Mucosa of rectum (tissue), 2 donors: ENCODE data around the gene ZC3H14.
"Not testable (repeated sequence)": the region's sequence is repeated elsewhere in the genome, so short reads cannot be mapped to it uniquely, and the experiment has no call there.

ENCODE experiments used
- H3K27ac ChIP-seq, 2 donors: one replicate each; pipeline ENCODE4 v1.7.0; 2013; ENCODE audit warnings: inconsistent platforms in 2 of 2, low read depth in 2 of 2, low read length in 2 of 2
- H3K27me3 ChIP-seq, 2 donors: one replicate each; pipeline ENCODE4 v1.7.0; 2013; ENCODE audit warnings: low read length in 2 of 2; ENCODE audit not compliant: control insufficient read depth in 2 of 2, insufficient read depth in 2 of 2
- H3K36me3 ChIP-seq, 2 donors: one replicate each; pipeline ENCODE4 v1.7.0; 2013; ENCODE audit warnings: low read length in 2 of 2; ENCODE audit not compliant: control insufficient read depth in 2 of 2, insufficient read depth in 2 of 2
- H3K4me1 ChIP-seq, 2 donors: one replicate each; pipeline ENCODE4 v1.7.0; 2013; ENCODE audit warnings: low read length in 2 of 2, mild to moderate bottlenecking in 1 of 2; ENCODE audit not compliant: control insufficient read depth in 2 of 2, insufficient read depth in 2 of 2
- H3K4me3 ChIP-seq, 2 donors: one replicate each; pipeline ENCODE4 v1.7.0; 2013; ENCODE audit warnings: low read length in 2 of 2
- H3K9ac ChIP-seq, 2 donors: one replicate each; pipeline ENCODE4 v1.7.0; 2013; ENCODE audit warnings: low read length in 2 of 2, low read depth in 1 of 2, mild to moderate bottlenecking in 1 of 2
- H3K9me3 ChIP-seq, 2 donors: one replicate each; pipeline ENCODE4 v1.7.0; 2013; ENCODE audit warnings: low read length in 2 of 2; ENCODE audit not compliant: control insufficient read depth in 2 of 2
- donor health status: healthy.
- donor health status: Normal muscosa, but diverticular disease.

ZC3H14 gene, protein sequence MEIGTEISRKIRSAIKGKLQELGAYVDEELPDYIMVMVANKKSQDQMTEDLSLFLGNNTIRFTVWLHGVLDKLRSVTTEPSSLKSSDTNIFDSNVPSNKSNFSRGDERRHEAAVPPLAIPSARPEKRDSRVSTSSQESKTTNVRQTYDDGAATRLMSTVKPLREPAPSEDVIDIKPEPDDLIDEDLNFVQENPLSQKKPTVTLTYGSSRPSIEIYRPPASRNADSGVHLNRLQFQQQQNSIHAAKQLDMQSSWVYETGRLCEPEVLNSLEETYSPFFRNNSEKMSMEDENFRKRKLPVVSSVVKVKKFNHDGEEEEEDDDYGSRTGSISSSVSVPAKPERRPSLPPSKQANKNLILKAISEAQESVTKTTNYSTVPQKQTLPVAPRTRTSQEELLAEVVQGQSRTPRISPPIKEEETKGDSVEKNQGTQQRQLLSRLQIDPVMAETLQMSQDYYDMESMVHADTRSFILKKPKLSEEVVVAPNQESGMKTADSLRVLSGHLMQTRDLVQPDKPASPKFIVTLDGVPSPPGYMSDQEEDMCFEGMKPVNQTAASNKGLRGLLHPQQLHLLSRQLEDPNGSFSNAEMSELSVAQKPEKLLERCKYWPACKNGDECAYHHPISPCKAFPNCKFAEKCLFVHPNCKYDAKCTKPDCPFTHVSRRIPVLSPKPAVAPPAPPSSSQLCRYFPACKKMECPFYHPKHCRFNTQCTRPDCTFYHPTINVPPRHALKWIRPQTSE

DNA sequence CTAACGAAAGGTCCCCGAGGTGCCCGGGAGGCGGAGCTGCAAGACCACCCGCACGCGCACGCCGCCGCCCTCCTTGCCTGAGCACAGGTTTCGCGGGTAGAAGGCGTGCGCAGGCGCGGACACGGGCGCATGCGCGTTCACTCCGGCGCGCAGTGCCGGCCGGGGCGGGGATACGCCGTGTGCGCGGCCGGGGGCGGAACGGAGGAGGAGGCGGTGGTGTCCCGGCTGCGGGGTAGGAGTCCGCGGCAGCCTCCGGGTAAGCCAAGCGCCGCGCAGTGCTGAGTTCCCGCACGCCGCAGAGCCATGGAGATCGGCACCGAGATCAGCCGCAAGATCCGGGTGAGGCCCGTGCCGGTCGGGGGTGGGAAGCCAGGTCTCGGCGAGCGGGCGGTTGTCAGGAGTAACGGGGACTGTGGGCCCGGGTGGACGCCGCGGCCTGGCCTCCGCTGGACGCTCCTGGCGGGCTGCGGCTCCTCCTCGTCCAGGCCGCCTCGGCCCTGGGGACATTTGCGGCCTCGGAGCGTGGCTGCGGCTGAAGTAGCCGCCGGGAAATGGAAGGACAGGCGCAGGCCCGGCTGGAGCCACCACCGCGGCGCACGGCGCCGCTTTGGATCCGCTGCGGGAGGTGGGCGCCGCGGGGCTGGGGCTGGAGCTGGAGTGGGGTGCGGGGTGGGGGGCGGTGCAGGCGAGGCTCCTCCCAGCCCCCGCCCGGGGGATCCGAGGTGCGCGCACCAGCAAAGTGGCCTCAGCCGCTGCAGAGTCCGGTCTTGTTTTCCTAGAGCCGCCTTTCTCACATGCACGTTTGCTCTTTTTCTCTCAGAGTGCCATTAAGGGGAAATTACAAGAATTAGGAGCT lies at the start of gene ZC3H14:
ZC3H14 (plus strand) TSS at position 207 of the 856 bp plus-strand sequence; CDS start at position 304, 97 bp downstream.
- Histone ChIP-seq H3K27me3 (no peaks in the 10 kb centered on the region), H3K36me3 (peaks cover 2 to 7% of the 10 kb centered on the region in 2 donors), H3K9me3 (no peaks in the 10 kb centered on the region), H3K27ac (peak within 1 kb of the TSS; percentile 94 to 96), H3K9ac (peak within 1 kb of the TSS; percentile 74 to 92), H3K4me1 (peaks cover 7 to 12% of the 10 kb centered on the region in 2 donors), H3K4me3 (peak within 1 kb of the TSS; percentile 81 to 97)

DNA sequence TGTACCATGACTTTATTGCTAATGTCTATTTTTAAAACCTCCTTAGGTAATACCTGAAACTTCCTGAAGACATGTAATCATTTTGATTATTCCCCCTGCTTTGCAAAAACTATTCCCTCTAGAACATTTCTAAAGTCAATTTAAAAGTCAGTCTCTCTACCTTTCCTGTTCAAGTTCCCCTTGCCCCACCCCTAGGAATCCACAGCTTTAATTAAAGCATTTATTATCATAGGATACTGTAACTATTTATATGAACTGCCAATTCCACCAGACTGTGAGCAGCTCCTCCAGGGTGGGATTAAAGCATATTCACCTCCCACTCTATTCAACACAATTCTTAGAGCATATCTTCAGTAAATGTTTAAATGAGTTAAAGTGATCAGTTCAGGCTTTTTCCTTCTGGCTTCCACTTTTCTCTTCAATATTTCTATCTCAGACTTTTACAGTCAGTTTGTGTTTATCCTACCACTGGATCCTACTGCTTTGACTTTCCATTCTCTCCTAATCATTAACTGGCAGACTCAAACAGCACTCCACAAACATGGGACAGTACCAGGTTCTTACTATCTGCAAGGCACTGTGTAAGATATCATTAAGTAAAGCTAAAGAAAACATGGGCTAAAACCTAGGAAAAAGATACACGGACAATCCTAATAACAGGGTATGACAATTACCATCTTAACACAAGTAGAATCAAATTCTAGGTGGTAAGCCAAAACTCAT lies 47.2 kb upstream of the ZC3H14 start:
- Histone ChIP-seq H3K27me3 (no peaks in the 10 kb centered on the region), H3K36me3 (peaks cover 5 to 7% of the 10 kb centered on the region in 2 donors), H3K9ac (no peak overlapping the region), H3K27ac (peak overlapping the region; percentile 24 to 25), H3K4me1 (peaks cover 10 to 33% of the 10 kb centered on the region in 2 donors), H3K9me3 (no peaks in the 10 kb centered on the region), H3K4me3 (no peak overlapping the region)

DNA sequence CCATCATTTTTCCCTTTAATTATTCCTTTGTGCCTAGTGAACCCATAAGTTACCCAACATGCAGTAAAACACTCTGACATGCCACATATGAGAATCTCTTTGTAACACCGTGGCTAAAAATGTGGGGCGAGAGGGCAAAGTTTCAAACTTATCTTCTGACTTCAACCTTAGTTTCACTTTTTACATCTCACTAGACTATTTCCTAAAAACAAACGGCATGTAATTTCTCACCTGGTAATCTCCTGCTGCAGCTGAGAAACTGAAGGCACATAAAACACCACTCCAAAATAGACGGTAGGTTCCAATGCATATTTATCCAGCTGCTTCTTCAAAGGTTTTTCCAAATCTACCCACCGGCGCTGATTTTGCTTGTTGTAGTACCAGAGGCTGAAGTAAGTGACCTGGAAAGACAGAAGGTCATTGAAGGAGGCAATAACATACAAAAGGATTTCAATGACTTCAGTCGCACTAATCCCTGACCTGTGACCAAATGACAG lies 45.9 kb upstream of the ZC3H14 start:
- H3K36me3 ChIP-seq, result peaks cover 5 to 6% of the 10 kb centered on the region in 2 donors
- peak overlapping the region; percentile 8 to 53 for H3K9ac ChIP-seq
- H3K9me3 ChIP-seq, result no peaks in the 10 kb centered on the region
- H3K4me3 ChIP-seq, result peak overlapping the region; percentile 50 to 62
- no peaks in the 10 kb centered on the region for H3K27me3 ChIP-seq
- H3K27ac ChIP-seq, result peak overlapping the region; percentile 52 to 74
- H3K4me1 ChIP-seq, result peaks cover 10 to 33% of the 10 kb centered on the region in 2 donors

DNA sequence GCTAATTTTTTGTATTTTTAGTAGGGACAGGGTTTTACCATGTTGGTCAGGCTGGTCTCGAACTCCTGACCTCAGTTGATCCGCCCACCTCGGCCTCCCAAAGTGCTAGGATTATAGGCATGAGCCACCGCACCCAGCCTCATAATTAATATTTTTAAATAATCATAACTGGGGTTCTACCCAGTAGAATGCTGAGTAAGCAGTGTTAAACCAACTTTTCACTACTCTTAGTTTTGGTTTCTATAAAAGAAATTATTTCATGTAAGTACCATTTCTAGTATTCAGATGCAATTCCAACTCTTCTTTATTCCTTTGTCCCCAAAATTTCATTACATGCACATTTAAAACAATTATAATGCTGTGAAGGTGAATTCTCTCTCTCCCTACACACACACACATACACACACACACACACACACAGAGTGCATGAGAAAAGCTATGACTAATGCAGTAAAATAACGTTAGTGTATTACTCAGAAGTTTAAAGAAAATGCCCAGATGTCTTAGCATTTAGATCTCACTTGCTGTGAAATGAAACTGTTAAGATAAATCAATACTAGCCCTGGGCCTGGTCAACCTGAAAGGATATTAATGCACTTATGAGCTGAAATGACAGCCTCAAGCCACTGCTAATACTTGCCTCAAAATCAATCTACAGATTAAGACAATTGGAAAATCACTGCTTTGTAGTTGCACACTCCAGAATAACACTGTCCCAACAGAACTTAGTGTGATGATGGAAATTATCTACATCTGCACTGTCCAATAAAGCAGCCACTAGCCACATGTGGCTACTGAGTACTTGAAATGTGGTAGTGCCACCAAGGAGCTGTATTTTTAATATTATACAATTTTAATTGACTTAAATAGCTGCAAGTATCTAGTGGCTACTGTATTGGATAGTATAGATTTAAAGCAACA lies 44.0 kb upstream of the ZC3H14 start:
- no peak overlapping the region for H3K27ac ChIP-seq
- no peaks in the 10 kb centered on the region for H3K9me3 ChIP-seq
- H3K4me3 ChIP-seq, result no peak overlapping the region
- no peak overlapping the region for H3K9ac ChIP-seq
- peaks cover 4 to 5% of the 10 kb centered on the region in 2 donors for H3K36me3 ChIP-seq
- H3K4me1 ChIP-seq, result peaks cover 10 to 33% of the 10 kb centered on the region in 2 donors
- H3K27me3 ChIP-seq, result no peaks in the 10 kb centered on the region

DNA sequence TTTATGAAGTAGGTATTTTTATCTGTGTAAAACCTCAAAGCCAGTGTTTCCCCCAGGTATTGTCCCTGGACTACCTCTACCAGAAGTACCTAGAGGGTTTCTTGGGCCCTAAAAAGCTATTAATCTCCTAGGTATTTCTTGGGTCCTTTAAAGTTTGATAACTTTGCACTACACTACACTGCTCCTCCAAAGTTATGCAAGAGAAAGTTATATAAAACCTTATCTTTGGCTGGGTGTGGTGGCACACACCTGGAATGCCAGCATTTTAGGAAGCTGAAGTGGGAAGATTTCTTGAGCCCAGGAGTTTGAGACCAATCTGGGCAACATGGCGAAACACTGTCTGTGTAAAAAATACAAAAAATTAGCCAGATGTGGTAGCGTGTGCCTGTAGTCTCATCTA lies 42.9 kb upstream of the ZC3H14 start:
- no peak overlapping the region for H3K9ac ChIP-seq
- H3K36me3 ChIP-seq, result peaks cover 2 to 3% of the 10 kb centered on the region in 2 donors
- no peak overlapping the region for H3K4me3 ChIP-seq
- H3K4me1 ChIP-seq, result peaks cover 9 to 33% of the 10 kb centered on the region in 2 donors
- H3K27ac ChIP-seq, result peak overlapping the region in 1 of 2 donors; percentile 42
- no peaks in the 10 kb centered on the region for H3K27me3 ChIP-seq
- no peaks in the 10 kb centered on the region for H3K9me3 ChIP-seq

DNA sequence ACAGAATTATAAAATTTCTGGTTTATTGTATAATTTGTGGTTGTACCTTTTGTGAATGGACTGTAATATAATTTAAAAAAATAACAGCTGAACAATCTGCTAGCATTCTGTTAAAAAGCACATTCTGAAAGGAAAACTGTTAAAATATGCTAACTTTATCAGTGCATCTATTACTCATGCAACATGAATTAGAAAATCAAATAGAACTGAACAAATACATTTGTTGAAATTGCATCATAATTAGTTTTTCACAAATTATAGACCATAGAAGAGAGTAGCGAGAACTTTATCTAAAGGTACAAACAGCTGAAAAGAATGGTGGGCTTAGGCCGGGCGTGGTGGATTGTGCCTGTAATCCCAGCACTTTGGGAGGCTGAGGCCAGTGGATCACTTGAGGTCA lies 41.0 kb upstream of the ZC3H14 start:
- Histone ChIP-seq H3K27me3 (no peaks in the 10 kb centered on the region), H3K9me3 (no peaks in the 10 kb centered on the region), H3K4me1 (peaks cover 5 to 16% of the 10 kb centered on the region in 2 donors), H3K4me3 (no peak overlapping the region), H3K9ac (no peak overlapping the region), H3K36me3 (no peaks in the 10 kb centered on the region), H3K27ac (no peak overlapping the region)

DNA sequence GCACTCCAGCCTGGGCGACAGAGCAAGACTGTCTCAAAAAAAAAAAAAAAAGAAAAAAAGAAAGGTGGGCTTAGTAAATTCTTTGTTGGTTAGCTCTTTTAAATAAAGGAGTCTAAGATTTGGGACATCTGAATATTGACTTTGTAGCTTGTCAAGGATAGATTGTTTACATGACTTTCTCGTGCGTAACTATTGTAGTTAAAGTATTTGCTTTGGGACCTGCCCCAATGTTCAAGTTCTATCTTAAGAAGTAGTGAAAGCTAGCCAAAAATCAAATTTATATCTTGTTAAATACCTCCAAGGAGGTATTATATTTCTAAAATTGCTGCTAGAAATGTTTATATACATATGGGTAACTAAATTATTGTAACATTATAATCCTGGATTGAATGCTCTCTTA lies 40.4 kb upstream of the ZC3H14 start:
- no peak overlapping the region for H3K4me3 ChIP-seq
- no peaks in the 10 kb centered on the region for H3K36me3 ChIP-seq
- H3K9ac ChIP-seq, result no peak overlapping the region
- no peaks in the 10 kb centered on the region for H3K9me3 ChIP-seq
- peaks cover 5 to 13% of the 10 kb centered on the region in 2 donors for H3K4me1 ChIP-seq
- H3K27ac ChIP-seq, result no peak overlapping the region
- no peaks in the 10 kb centered on the region for H3K27me3 ChIP-seq

DNA sequence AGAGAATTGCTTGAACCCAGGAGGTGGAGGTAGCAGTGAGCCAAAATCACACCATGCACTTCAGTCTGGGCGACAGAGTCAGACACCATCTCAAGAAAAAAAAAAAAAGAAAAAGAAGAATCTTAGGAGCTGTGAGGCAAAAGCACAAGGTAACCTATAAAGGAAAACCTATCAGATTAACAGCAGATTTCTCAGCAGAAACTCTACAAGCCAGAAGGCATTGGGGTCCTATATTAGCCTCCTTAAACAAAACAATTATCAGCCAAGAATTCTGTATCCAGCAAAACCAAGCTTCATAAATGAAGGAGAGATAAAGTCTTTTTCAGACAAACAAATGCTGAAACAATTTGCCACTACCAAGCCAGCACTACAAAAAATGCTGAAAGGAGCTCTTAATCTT lies 32.9 kb upstream of the ZC3H14 start:
- not testable (repeated sequence) for H3K27ac ChIP-seq, H3K4me1 ChIP-seq, H3K4me3 ChIP-seq, H3K27me3 ChIP-seq, H3K9me3 ChIP-seq, H3K36me3 ChIP-seq, H3K9ac ChIP-seq
